SK-N-SH (cell line): ENCODE measurements around the gene MS4A8. TPM values are rescaled to one million over a fixed set of nuclear protein-coding genes. Genes with fewer than 3 reads are reported as not detected.

Experiments
- CTCF ChIA-PET: fragments of 300-600, 350-600 bp; formaldehyde crosslinking; extraction: SDS; loops from one replicate; lab custom pipeline; 2021; lab: Yijun Ruan, JAX
- POLR2A ChIA-PET: fragments of 350-600 bp; sonication (Branson Sonifier 250); formaldehyde crosslinking; extraction: SDS; loops from one replicate; lab custom pipeline; 2020; ENCODE audit warnings: antibody characterized with exemption, inconsistent platforms; lab: Yijun Ruan, JAX
- DNase-seq: peaks from one replicate; pipeline ENCODE4 v3.0.0; 2012
- H2AFZ ChIP-seq: fragments of 200-600 bp; sonication (generic); 2 replicates; pipeline ENCODE4 v1.8.1; 2016; ENCODE audit warnings: antibody characterized with exemption, mild to moderate bottlenecking, low read depth
- H3F3A ChIP-seq: fragments of 200-600 bp; sonication (generic); replicated peaks from 2 replicates; pipeline ENCODE3; 2016; ENCODE audit warnings: antibody characterized with exemption, mild to moderate bottlenecking; ENCODE audit not compliant: insufficient read depth
- H3K27ac ChIP-seq, 2 experiments: fragments of 200-500 bp in 1 of 2; fragments of 200-600 bp in 1 of 2; sonication (Bioruptor generic) in 1 of 2; sonication (generic), shearing (Covaris generic) in 1 of 2; 2 replicates each; pipeline versions ENCODE4 v1.5.1 to v1.6.1; 2014 to 2016; ENCODE audit warnings: low read depth in 2 of 2, inconsistent platforms in 1 of 2, low read length in 1 of 2, mild to moderate bottlenecking in 1 of 2, mixed read lengths in 1 of 2
- H3K27me3 ChIP-seq: fragments of 200-600 bp; sonication (generic), shearing (Covaris generic); 2 replicates; pipeline ENCODE4 v1.6.1; 2016; ENCODE audit warnings: mixed run types; ENCODE audit not compliant: insufficient read depth
- H3K36me3 ChIP-seq, 2 experiments: fragments of 200-500 bp in 1 of 2; fragments of 200-600 bp in 1 of 2; sonication (Bioruptor generic) in 1 of 2; sonication (generic) in 1 of 2; replicated peaks in 1 of 2; 2 replicates each; pipeline versions ENCODE3 to v1.5.1; 2014 to 2016; ENCODE audit warnings: low read length in 1 of 2, mild to moderate bottlenecking in 1 of 2; ENCODE audit not compliant: insufficient read depth in 2 of 2, control insufficient read depth in 1 of 2
- H3K4me1 ChIP-seq, 2 experiments: fragments of 200-500 bp in 1 of 2; fragments of 200-600 bp in 1 of 2; sonication (Bioruptor generic) in 1 of 2; sonication (generic), shearing (Covaris generic) in 1 of 2; 2 replicates each; pipeline versions ENCODE4 v1.5.1 to v1.6.1; 2014 to 2016; ENCODE audit warnings: low read depth in 1 of 2, low read length in 1 of 2, mixed run types in 1 of 2; ENCODE audit not compliant: insufficient read depth in 2 of 2, control insufficient read depth in 1 of 2
- H3K4me2 ChIP-seq: fragments of 200-600 bp; sonication (generic), shearing (Covaris generic); 2 replicates; pipeline ENCODE4 v1.6.1; 2017; ENCODE audit warnings: mixed run types
- H3K4me3 ChIP-seq, 2 experiments: fragments of 200-500 bp in 1 of 2; fragments of 200-600 bp in 1 of 2; sonication (Bioruptor generic) in 1 of 2; sonication (generic), shearing (Covaris generic) in 1 of 2; 2 replicates each; pipeline versions ENCODE4 v1.5.1 to v1.8.1; 2014 to 2016; ENCODE audit warnings: low read depth in 2 of 2, inconsistent platforms in 1 of 2, low read length in 1 of 2, mild to moderate bottlenecking in 1 of 2, mixed read lengths in 1 of 2, moderate library complexity in 1 of 2
- H3K79me2 ChIP-seq: fragments of 200-600 bp; sonication (generic); 2 replicates; pipeline ENCODE4 v1.8.1; 2017; ENCODE audit warnings: mild to moderate bottlenecking; ENCODE audit not compliant: insufficient read depth
- H3K9ac ChIP-seq: fragments of 200-600 bp; sonication (generic); 2 replicates; pipeline ENCODE4 v1.6.1; 2017; ENCODE audit warnings: mixed run types
- H3K9me2 ChIP-seq: fragments of 200-600 bp; sonication (generic); 2 replicates; pipeline ENCODE4 v1.6.1; 2017; ENCODE audit warnings: mixed run types
- H3K9me3 ChIP-seq: fragments of 200-600 bp; sonication (generic); 2 replicates; pipeline ENCODE4 v1.6.1; 2017; ENCODE audit warnings: mixed run types, mild to moderate bottlenecking, moderate library complexity
- H4K20me1 ChIP-seq: fragments of 200-600 bp; sonication (generic); 2 replicates; pipeline ENCODE4 v1.6.1; 2017; ENCODE audit warnings: mild to moderate bottlenecking, mixed run types; ENCODE audit not compliant: insufficient read depth
- CTCF ChIP-seq: fragments of 200-600 bp; sonication (generic); IDR thresholded peaks from 2 replicates; pipeline ENCODE4 v1.6.1; 2017; ENCODE audit warnings: antibody characterized with exemption, mild to moderate bottlenecking, moderate library complexity
- EP300 ChIP-seq, 2 experiments: IDR thresholded peaks; 2 replicates each; pipeline versions ENCODE4 v1.4.0 to v1.6.1; 2012; ENCODE audit warnings: borderline replicate concordance in 1 of 2, low read depth in 1 of 2, low read length in 1 of 2
- EZH2phosphoT487 ChIP-seq: fragments of 200-600 bp; sonication (generic); IDR thresholded peaks from 2 replicates; pipeline ENCODE4 v1.6.1; 2017; ENCODE audit warnings: low read depth, mixed run types, mild to moderate bottlenecking, antibody characterized with exemption, moderate library complexity, borderline replicate concordance
- FOSL2 ChIP-seq: IDR thresholded peaks from 2 replicates; pipeline ENCODE4 v1.4.0; 2012; ENCODE audit warnings: low read depth, mild to moderate bottlenecking, moderate library complexity, borderline replicate concordance
- MAX ChIP-seq: IDR thresholded peaks from 2 replicates; pipeline ENCODE4 v1.4.0; 2012; ENCODE audit warnings: low read depth
- MEF2A ChIP-seq: IDR thresholded peaks from 2 replicates; pipeline ENCODE4 v1.4.0; 2012; ENCODE audit warnings: low read depth, borderline replicate concordance
- NRF1 ChIP-seq: IDR thresholded peaks from 2 replicates; pipeline ENCODE4 v1.6.1; 2012; ENCODE audit warnings: low read depth, mild to moderate bottlenecking, low read length
- POLR2AphosphoS5 ChIP-seq: IDR thresholded peaks from 2 replicates; pipeline ENCODE4 v1.6.1; 2012; ENCODE audit warnings: low read depth, low read length
- RAD21 ChIP-seq: IDR thresholded peaks from 2 replicates; pipeline ENCODE4 v1.6.1; 2012; ENCODE audit warnings: mild to moderate bottlenecking, low read length
- REST ChIP-seq: IDR thresholded peaks from 2 replicates; pipeline ENCODE4 v1.6.1; 2012; ENCODE audit warnings: mild to moderate bottlenecking, low read depth, low read length, moderate library complexity
- SIN3A ChIP-seq: IDR thresholded peaks from 2 replicates; pipeline ENCODE4 v1.6.1; 2012; ENCODE audit warnings: low read depth, mild to moderate bottlenecking, low read length, moderate library complexity, borderline replicate concordance
- SMC3 ChIP-seq: IDR thresholded peaks from 2 replicates; pipeline ENCODE4 v1.6.1; 2012; ENCODE audit warnings: low read depth, low read length, improper control_type of control experiment
- TCF12 ChIP-seq: IDR thresholded peaks from 2 replicates; pipeline ENCODE4 v1.4.0; 2012
- USF2 ChIP-seq: fragments of 150-350 bp; IDR thresholded peaks from 2 replicates; pipeline ENCODE4 v1.6.1; 2017; ENCODE audit warnings: antibody characterized with exemption, low read length, low read depth, borderline replicate concordance
- ZBTB33 ChIP-seq: IDR thresholded peaks from 2 replicates; pipeline ENCODE4 v1.4.0; 2012; ENCODE audit warnings: low read depth, borderline replicate concordance
- WGBS: methylation state at CpG from one replicate; pipeline ENCODE4 v1.1.6; 2017; ENCODE audit warnings: low lambda C conversion rate; 5-methylcytosine and 5-hydroxymethylcytosine counted together
- polyA plus RNA-seq, 3 experiments: library from polyadenylated mRNA; depleted of rRNA; stranded (reverse); fragments of >200 nt; gene quantifications; 2 replicates each; pipeline ENCODE4 v1.2.3, GENCODE V29; 2012

Gene MS4A8
- polyA plus RNA-seq, 1 of the 3 experiments (the other 2 are of a cell fraction): not detected

- no peaks in the 10 kb centered on the region for H3K4me1 ChIP-seq
- H3K79me2 ChIP-seq: no peaks in the 10 kb centered on the region
- H3K27me3 ChIP-seq: peaks cover 21% of the 10 kb centered on the region; the same call in 1 of the 2 replicates
- H4K20me1 ChIP-seq: no peaks in the 10 kb centered on the region
- H3K27ac ChIP-seq: no peak overlapping the region
- no peak overlapping the region for H3K9ac ChIP-seq
- H3K4me3 ChIP-seq: no peak overlapping the region
- CTCF ChIA-PET: no interaction called here
- no peak overlapping the region for H3K4me2 ChIP-seq
- POLR2A ChIA-PET: no interaction called here
- 17% methylated on average over 8 of the region's 8 CpGs for WGBS
- TF ChIP-seq EZH2phosphoT487 (no peak), RAD21 (no peak), POLR2AphosphoS5 (no peak), TCF12 (no peak), SMC3 (no peak)
- no peaks in the 10 kb centered on the region for H3F3A ChIP-seq
- H2AFZ ChIP-seq: no peak overlapping the region
- H3K9me3 ChIP-seq: no peaks in the 10 kb centered on the region
- no peaks in the 10 kb centered on the region for H3K9me2 ChIP-seq
- H3K36me3 ChIP-seq: no peaks in the 10 kb centered on the region
- DNase-seq: no peak
Observed at GRCh38 chr11:60731586-60731985, 32.2 kb downstream of the MS4A8 start.

- H2AFZ ChIP-seq: no peak overlapping the region
- peaks cover 40% of the 10 kb centered on the region; the same call in 1 of the 2 replicates for H3K27me3 ChIP-seq
- no peaks in the 10 kb centered on the region for H3K9me3 ChIP-seq
- H3K27ac ChIP-seq: no peak overlapping the region
- 26% methylated on average over 4 of the region's 4 CpGs for WGBS
- CTCF ChIA-PET: no interaction called here
- TF ChIP-seq USF2 (no peak), MAX (no peak), SIN3A (no peak), ZBTB33 (no peak), EP300 (IDR thresholded peaks at IDR 0.05; ENCODE audit: borderline replicate concordance in 1 of 2, low read depth in 1 of 2, low read length in 1 of 2) (no peak), RAD21 (no peak), FOSL2 (no peak), POLR2AphosphoS5 (no peak), CTCF (no peak), SMC3 (no peak), MEF2A (no peak), REST (no peak), NRF1 (no peak)
- TF ChIP-seq, all 33 proteins: peak for 0
- H3K79me2 ChIP-seq: no peaks in the 10 kb centered on the region
- H3K4me3 ChIP-seq: no peak overlapping the region
- H3K36me3 ChIP-seq: no peaks in the 10 kb centered on the region
- no peak for DNase-seq
- no peak overlapping the region for H3K4me2 ChIP-seq
- H3K9ac ChIP-seq: no peak overlapping the region
- POLR2A ChIA-PET: no interaction called here
- H3K9me2 ChIP-seq: no peaks in the 10 kb centered on the region
- H3F3A ChIP-seq: no peaks in the 10 kb centered on the region
- H3K4me1 ChIP-seq: no peaks in the 10 kb centered on the region
- no peaks in the 10 kb centered on the region for H4K20me1 ChIP-seq
Observed at GRCh38 chr11:60734279-60734678, 34.9 kb downstream of the MS4A8 start.
